NCI-H748 (cell line): Measurements from ENCODE around the gene TMEM209.

Experiments used
- DNase-seq: peaks from one replicate; lab custom pipeline; 2025; ENCODE audit not compliant: unreplicated experiment; lab: John Stamatoyannopoulos, UW

Gene TMEM209

GRCh38 chr7:130144312-130145171 lies 60.7 kb downstream of the TMEM209 start:
- no peak for DNase-seq

- DNase-seq, result no peak
Measured at GRCh38 chr7:130143986-130144311, 61.3 kb downstream of the TMEM209 start.

DNA sequence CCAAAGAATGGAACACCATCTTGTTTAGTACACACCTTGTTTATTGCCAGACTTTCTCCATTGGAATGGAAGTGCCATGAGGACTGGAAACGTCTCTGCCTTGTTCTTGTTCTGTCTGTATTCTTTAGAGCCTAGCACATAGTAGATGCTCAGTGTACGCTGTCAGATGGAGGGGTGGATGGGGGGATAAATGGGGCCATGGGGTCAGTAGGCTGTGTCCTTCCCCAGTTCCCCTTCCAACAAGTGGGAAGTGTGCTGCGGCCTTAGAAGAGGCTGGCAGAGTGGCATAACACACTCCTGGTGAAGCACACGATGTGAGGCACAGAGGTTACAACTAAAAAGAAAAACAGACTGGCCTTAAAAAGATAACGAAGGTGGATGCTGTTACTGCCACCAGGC lies 61.9 kb downstream of the TMEM209 start:
- no peak for DNase-seq

DNA sequence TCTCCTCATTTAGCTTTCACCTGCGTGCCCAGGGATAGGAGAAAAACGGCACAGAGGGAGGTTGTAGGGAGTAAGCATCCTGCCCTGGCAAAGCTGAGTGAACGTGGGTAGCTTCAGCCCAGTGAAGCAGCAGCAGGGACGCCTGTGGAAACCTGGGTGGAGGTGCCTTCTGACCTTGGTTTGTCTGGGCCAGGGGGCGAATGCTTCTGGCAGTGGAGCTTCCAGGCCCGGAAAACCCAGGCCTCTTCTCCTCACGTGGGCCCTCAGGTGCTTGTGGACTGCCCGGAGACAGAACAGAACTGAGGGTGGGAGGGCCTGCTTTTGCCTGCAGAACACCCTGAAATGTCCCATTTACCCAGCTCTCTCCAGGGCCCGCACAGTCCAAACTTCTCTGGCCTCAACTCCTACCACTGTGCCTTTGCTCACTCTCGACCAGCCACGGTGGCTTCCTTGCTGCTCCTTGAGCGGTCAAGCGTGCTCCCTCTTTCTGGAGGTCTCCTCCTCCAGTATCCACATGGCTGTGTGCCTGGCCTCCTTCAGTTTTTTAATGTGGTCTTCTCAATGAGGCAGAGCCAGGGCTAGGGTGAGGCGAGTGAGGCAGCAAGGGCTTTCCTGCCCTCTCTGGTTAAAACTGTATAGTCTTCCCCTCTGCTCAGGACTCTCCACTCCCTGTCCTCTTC lies 62.4 kb downstream of the TMEM209 start:
- no peak for DNase-seq

- no peak for DNase-seq
Measured at GRCh38 chr7:130141884-130142653, 63.1 kb downstream of the TMEM209 start.

GRCh38 chr7:130141161-130141883 lies 63.9 kb downstream of the TMEM209 start:
- DNase-seq, result peak; percentile 27

DNA sequence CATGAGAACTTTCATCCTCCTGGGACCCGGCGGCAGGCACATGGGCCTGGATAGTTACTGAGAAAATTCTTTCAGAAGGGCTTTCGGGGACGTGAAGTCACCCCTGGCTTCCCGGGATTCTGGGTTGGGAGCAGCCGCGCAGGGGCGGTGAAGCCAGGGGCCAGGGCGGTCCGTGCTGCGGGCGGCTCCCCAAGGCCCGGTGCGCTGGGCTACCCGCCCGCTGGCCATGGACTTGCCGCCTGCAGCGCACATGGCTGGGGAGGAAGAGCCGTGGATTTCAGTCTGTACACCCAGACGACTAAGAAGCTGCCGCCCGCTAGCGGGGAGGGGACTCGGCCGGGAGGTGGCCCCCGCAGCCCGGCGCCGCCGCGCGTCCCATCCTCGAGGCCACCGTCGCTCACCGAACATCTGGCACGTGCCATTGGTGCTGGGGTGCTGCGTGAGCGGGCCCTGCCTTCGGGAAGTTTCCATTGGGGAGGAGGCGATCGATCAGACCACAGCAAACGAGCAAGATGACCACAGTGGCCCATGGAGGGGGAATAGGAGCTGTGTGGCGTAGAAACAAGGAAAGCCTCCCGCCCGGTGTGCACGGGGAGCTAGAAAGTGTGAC lies 64.5 kb downstream of the TMEM209 start:
- DNase-seq, result no peak

DNA sequence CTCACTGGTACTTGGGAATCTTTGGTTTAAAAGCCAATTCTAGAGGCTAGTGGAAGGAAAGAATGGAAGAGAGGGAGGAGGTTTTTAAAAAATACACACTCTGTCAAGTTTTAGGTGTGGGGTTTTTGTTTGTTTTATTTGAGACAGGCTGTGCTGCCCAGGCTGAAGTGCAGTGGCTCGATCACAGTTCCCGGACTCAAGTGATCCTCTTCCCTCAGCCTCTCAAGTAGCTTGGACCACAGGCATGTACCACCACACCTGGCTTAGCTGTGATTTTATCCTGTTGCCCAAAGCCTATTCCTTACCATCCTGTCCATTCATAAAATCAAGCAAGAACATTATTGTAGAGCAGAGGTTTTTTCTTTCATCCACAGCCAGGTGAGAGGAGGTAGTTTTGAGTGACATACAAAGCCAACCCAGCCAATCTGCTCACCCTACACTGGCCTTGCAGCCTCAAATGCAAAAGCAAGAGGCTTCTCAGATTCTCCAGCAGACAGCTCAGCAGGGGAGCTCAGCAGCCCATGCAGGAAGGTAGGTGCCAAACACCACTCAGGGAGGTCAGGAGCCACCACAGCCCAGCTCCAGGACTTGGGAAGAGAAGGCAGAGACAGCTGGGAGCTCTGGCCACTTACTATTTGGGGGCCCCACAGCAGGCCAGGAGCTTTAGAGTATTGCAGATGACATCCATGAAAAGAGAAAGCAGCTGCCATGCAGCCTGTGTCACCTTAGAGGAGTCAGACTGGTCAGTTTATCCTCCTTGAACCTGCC lies 65.8 kb downstream of the TMEM209 start:
- DNase-seq, result no peak

GRCh38 chr7:130137207-130137606 lies 68.0 kb downstream of the TMEM209 start:
- no peak for DNase-seq

GRCh38 chr7:130136579-130137167 lies 68.5 kb downstream of the TMEM209 start:
- no peak for DNase-seq

DNA sequence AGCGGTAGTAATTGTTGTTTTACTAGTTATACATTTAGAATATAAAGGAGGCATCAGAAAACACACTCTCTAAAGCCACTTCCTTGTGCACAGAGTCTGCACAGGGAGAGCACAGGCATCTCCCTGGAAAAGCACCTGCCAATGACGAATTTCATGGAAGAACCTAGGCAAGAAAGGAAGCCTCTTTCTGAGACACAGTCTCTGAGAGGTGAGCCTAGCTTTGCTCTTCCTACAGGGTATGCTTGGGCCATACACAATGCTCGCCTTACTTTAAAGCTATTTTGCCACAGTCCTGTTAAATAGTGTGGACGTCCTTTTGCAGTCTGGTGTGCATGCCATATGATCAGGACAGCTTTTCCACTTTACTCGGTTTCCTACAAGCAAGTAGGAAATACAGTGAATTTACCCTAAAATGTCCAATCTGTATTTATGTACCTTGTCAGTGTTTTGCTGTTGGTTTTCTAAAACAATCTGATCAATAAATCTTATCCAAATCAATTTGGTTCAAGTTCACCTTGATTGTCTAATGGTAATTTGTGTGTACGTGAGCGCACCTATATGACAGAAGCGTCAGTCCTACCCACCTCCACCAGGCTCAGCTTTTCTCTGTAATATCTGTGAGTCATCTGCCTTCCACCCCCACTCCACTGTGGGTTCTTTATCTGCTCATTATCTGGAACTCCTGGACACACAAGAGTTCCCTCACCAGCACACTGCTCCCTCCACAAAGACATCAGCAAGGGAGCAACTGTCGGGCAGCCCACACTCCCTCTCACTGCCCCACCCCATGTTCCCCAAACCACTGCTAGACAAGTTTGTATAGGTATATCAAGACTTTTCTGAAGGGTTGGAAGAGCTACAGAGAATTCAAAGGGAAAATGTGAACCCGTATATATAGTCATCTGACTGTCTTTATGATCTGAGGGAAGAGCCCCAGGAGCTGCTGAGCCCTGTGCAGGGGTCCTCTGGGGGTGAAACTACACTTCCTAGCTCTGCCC lies 69.7 kb downstream of the TMEM209 start:
- no peak for DNase-seq

- no peak for DNase-seq
Measured at GRCh38 chr7:130134726-130135125, 70.5 kb downstream of the TMEM209 start.

GRCh38 chr7:130134106-130134636 lies 71.0 kb downstream of the TMEM209 start:
- DNase-seq, result peak; percentile 77

GRCh38 chr7:130133029-130133782 lies 72.0 kb downstream of the TMEM209 start:
- DNase-seq, result no peak

DNA sequence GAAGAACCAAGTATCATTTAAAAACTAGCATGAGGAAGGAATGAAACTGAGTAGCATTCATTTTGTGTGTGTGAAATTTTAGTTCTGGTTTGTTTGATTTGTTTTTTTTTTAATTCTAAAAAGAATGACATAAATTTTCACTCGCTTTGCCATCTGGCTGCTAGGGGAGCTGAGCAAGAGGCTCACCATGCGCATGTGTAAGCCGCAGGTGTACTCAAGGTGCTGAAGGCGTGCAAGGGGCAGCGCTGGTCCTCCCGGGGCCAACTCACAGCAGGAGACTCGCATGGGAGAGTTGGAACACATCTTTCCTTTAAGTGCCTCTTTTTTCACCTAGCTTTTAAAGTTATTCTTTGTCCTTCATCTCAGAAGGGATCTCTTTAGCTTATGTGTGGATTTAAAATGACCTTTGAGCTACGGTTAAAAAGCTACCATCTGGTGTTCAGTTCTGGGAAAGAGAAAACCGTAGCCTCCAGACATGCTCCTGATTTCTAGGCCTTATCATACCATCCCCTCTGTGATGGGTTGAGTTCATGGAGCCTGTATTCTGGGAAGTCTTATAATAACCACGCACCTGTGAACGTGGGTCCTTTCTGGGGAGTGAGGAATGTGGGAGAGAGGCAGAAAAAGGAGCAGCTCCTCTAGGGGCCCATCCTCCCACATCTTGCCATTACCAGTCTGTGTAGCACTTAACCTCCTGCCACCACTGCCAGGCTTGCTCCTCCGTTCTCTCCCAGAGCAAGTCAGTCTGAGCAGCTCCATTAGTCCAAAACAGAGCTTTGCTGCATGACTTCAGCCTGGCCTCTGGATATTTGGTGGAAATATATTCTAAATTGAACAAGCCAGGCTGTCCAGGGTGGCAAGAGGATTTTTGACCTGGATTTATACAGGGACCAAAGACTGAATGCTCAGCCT lies 73.0 kb downstream of the TMEM209 start:
- no peak for DNase-seq

DNA sequence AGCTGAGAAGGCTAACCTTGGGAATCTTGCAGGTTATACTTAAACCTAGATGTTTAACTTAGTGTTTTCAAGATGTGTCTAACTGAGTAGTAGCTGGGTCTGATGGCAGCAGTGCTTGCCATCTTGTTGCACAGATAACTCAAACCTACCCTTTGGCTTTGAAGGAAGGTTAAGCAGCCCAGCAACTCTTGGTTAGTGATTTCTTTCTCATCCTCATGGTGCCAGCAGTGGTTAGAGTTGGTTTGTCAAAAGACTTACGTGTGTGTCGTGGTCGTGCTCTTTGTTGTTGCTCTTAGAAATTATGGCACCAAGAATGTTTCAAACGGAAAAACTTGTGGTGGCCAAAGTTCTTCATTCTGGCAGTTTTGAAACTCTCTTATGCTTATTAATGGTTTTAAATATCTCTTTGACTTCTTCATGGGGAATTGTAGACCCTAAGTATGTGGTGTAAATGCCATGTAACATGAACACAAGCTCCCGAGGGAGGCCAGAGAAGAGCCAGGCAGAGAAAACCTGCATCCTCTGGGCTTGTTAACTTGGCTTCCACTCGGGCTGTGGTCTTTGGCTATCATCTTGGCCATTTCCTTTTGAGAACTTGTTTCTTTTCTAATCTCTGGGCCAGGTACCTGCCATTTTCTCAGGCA lies 73.9 kb downstream of the TMEM209 start:
- no peak for DNase-seq
